ENCODE measurements around the gene TRIM66. TPM values are rescaled to one million over a fixed set of nuclear protein-coding genes. Genes with fewer than 3 reads are reported as not detected.
"Not testable (repeated sequence)": the region's sequence is repeated elsewhere in the genome, so short reads cannot be mapped to it uniquely, and the experiment has no call there.

TRIM66 gene
- polyA plus RNA-seq, 5 donors = 7.9 to 12.2 (median 9.1) TPM

DNA sequence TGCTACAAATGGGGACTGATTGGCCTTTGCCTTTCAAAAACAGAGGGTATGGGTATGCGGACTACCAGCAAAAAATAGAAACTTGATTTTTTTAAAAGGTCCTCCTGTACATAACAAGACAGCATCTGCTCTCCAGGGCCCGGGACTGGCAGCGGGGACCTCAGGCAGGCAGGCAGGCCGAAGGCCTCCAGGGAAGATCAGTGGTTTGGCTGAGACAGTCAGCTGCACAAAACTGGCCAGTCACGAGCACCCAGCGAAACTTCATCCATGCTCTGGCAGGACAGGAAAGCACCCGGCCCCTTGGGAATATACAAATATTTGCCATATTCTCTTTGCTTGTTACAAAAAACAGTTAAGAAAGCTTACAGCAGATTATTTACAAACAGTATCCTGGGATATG, 11.1 kb upstream of the TRIM66 start:
- DNase-seq = no peak

- no peak for DNase-seq
Observed at GRCh38 chr11:8693010-8693551, 10.6 kb upstream of the TRIM66 start.

DNA sequence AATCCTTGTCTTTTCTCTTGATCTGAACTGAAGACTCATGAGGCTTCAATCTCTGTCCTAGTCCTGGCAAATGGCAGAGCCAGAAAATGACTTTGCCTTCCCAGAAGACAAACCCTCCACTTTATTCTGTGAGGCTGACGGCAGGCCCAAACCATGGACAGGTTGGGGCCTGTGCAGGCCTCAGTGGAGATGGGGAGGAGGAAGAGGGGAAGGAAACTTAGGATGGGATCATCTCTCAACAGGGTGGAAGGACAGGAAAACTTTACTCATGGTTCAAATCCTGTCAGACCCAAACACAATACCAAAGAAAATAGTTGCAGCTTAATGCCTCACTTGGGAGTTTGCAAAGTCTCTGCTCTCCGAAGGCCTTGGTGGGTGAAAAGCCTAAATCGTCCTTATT, 10.0 kb upstream of the TRIM66 start:
- DNase-seq = no peak

DNA sequence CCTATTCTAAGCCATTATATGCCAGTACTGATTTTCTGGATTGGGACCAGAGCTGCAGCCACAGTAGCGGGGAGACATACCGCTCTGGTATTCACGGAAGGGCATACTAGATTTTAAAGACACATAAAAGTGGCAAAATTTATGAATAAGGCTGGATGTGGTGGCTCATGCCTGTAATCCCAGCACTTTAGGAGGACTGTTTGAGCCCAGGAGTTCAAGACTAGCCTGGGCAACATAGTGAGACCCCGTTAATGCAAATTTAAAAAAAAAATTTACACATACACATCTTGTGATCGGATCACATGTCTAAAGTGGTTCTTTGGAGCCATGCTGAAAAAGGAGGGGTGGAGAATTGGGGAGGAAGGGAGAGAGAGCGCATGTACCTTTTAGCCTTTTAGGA, 9.1 kb upstream of the TRIM66 start:
- no peak for DNase-seq

GRCh38 chr11:8690374-8691342, 8.2 kb upstream of the TRIM66 start:
- DNase-seq = no peak

DNA sequence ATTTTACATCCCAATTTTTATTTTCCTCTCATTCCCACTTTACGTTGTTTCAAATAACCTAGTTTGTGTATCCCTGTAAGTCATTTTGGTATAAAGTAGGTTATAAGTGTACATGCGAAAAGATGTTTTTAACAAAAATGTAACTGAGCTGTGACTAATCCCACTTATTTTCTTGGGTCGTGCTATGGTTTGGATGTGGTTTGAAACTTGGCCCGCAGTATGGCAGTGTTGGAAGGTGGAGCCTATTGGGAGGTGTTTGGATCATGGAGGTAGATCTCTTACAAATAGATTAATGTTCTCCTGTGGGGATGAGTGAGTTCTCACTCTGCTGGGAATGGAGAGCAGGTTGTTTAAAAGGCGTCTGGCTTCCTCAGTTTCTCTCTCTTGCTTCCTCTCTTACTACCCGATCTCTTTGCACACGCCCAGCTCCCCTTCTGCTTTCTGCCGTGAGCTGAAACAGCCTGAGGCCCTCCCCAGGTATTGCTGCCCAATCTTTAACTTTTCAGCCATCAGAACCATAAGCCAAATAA, 7.3 kb upstream of the TRIM66 start:
- DNase-seq = no peak

- peak; percentile 94 for DNase-seq
Observed at GRCh38 chr11:8688414-8689362, 6.2 kb upstream of the TRIM66 start.

DNA sequence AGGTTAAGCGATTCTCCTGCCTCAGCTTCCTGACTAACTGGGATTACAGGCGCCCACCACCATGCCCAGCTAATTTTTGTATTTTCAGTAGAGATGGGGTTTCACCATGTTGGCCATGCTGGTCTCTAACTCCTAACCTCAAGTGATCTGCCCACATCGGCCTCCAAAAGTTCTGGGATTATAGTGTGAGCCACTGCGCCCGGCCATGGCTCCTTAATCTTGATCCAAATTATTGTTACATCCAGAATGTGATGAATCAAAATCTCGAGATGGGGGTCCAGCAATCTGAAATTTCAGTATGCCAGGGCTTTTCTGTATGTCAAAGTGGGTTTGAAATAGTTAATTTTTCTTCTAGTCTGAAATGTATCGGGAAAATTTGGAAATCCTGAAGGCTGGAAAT, 3.9 kb upstream of the TRIM66 start:
- DNase-seq = no peak

- DNase-seq = no peak
Observed at GRCh38 chr11:8685820-8686219, 3.4 kb upstream of the TRIM66 start.

- DNase-seq = no peak
Observed at GRCh38 chr11:8685306-8685705, 2.8 kb upstream of the TRIM66 start.

DNA sequence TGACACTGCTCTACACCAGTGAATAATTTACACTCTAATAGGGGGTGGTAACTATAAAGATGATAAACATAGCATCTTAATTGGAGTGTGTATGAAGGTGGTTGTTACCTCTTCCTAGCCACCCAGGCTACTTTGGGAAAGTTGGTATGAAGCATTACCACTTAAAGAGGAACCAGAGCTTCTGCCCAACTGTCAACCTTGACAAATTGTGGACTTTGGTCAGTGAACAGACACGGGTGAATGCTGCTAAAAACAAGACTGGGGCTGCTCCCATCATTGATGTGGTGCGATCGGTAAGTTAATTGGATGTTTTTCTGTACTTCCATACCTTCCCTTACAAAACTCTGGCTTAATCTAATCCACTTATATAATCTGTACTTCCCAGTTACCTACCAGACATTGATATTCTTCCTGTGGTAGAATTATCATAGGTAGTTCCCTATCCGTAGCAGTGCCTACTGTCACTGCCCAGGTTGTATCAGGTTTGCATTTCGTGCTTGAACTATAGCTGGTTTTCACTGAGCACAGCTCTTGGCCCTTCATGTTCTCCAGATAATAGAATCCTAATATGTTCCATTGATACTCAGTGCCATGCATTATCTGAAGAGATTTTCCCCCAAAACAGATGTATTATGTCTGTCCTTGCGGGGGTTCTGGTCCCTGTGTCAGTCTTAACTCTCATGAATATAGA, 2.3 kb upstream of the TRIM66 start:
- no peak for DNase-seq

GRCh38 chr11:8683115-8683807, 796 bp upstream of the TRIM66 start:
- DNase-seq = no peak

GRCh38 chr11:8681837-8682302, 595 bp downstream of the TRIM66 start:
- no peak for DNase-seq

- no peak for DNase-seq
Observed at GRCh38 chr11:8679006-8679405, 3.5 kb downstream of the TRIM66 start.

- DNase-seq = no peak
Observed at GRCh38 chr11:8676458-8676857, 6.0 kb downstream of the TRIM66 start.

- DNase-seq = no peak
Observed at GRCh38 chr11:8674859-8675258, 7.6 kb downstream of the TRIM66 start.

DNA sequence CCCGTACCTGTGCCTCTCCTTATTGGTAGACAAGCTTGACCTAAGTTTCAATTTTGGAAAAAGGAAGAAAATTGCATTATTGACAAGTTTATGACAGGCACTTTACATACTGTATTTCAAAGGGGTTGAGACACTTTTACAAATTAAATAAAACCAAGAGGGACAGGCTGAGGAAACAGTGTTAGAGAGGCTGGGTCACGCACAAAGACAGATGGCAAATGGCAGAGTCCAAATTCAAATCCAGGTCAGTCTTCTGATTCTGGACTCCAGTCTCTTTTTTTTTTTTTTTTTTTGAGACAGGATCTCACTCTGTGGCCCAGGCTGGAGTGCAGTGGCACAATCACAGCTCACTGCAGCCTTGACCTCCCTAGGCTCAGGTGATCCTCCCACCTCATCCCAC, 10.1 kb downstream of the TRIM66 start:
- DNase-seq = no peak

DNA sequence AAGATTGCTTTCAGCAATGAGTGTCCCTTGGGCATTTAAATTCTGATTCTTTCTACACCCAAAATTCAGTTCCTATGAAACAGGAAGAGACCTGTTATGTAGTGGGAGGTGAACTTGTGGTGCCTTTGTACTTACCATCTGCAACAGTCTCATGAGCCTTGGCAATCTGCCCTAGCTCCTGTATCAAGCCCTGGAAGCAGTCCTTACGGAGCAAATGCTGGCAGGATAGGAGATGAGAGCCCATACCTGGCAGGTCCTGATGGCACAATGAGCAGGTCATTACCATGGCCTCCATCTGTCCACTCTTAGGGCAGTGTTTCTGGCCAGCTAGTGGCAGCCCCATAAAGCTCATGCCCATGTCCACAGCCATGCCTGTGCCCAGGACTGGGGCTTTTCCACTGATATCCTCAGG, 10.8 kb downstream of the TRIM66 start:
- DNase-seq = no peak

- DNase-seq = no peak
Observed at GRCh38 chr11:8671193-8671612, 11.3 kb downstream of the TRIM66 start.

DNA sequence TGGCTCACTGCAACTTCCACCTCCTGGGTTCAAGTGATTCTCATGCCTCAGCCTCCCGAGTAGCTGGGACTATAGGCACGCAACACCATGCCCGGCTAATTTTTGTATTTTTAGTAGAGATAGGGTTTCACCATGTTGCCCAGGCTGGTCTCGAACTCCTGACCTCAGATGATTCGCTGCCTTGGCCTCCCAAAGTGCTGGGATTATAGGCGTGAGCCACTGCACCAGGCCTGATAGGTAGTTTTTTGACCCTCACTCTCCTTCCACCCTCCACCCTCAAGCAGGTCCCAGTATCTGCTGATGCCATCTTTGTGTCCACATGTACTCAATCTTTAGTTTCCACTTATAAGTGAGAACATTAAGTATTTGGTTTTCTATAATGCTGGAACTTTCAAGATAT, 12.4 kb downstream of the TRIM66 start:
- not testable (repeated sequence) for DNase-seq

GRCh38 chr11:8665222-8665621, 17.2 kb downstream of the TRIM66 start:
- DNase-seq = no peak
